Panc1 (cell line): ENCODE results near the gene COMMD4. TPM values are rescaled to one million over a fixed set of nuclear protein-coding genes. Genes with fewer than 3 reads are reported as not detected.

ENCODE experiments used
- ATAC-seq: fragments of 200-7000 bp; cut with Tn5 transposase; 2 replicates; pipeline ENCODE4 v1.9.1; 2020; ENCODE audit warnings: mild to moderate bottlenecking, moderate library complexity
- BruUV-seq: library from RNA; stranded (reverse); fragments of 400-500 nt; replicated peaks from 2 replicates; lab custom pipeline; 2021; lab: Mats Ljungman, UMichigan
- CTCF ChIA-PET: fragments of 300-600 bp; sonication (Branson Sonifier 250); formaldehyde crosslinking; loops from one replicate; lab custom pipeline; 2022; ENCODE audit warnings: antibody characterized with exemption; lab: Charles Lee
- POLR2A ChIA-PET: fragments of 300-600 bp; sonication (Branson Sonifier 250); formaldehyde crosslinking; loops from one replicate; lab custom pipeline; 2022; ENCODE audit warnings: antibody characterized with exemption; lab: Charles Lee
- DNase-seq: peaks from one replicate; pipeline ENCODE4 v3.0.0-alpha.2; 2010; ENCODE audit warnings: low read depth, low spot score
- H3K27ac ChIP-seq: 2 replicates; pipeline ENCODE4 v1.5.1; 2011; ENCODE audit warnings: mild to moderate bottlenecking, low read length, inconsistent platforms
- H3K27me3 ChIP-seq: fragments of 200-500 bp; sonication (Bioruptor generic); 2 replicates; pipeline ENCODE4 v1.6.0; 2014; ENCODE audit warnings: low read length, inconsistent platforms; ENCODE audit not compliant: control insufficient read depth, insufficient read depth
- H3K36me3 ChIP-seq: fragments of 200-500 bp; sonication (Bioruptor generic); 2 replicates; pipeline ENCODE4 v1.5.1; 2014; ENCODE audit warnings: inconsistent platforms, mild to moderate bottlenecking, low read length, moderate library complexity; ENCODE audit not compliant: control insufficient read depth, insufficient read depth
- H3K4me1 ChIP-seq: 2 replicates; pipeline ENCODE4 v1.5.1; 2011; ENCODE audit warnings: inconsistent platforms, mild to moderate bottlenecking, low read length, moderate library complexity; ENCODE audit not compliant: control insufficient read depth, insufficient read depth
- H3K4me3 ChIP-seq, 2 experiments: 2 replicates each; pipeline ENCODE4 v1.5.1; 2011 to 2012; ENCODE audit warnings: low read depth in 2 of 2, low read length in 2 of 2, mild to moderate bottlenecking in 2 of 2, inconsistent platforms in 1 of 2, moderate library complexity in 1 of 2
- H3K9me3 ChIP-seq: fragments of 200-500 bp; sonication (Bioruptor generic); 2 replicates; pipeline ENCODE4 v1.5.1; 2014; ENCODE audit warnings: low read depth, mild to moderate bottlenecking, inconsistent platforms, low read length, moderate library complexity; ENCODE audit not compliant: control insufficient read depth, insufficient read depth
- POLR2AphosphoS5 ChIP-seq: IDR thresholded peaks from 2 replicates; pipeline ENCODE4 v1.6.1; 2012; ENCODE audit warnings: mild to moderate bottlenecking, low read depth, low read length, moderate library complexity
- SIN3A ChIP-seq: IDR thresholded peaks from 2 replicates; pipeline ENCODE4 v1.6.1; 2012; ENCODE audit warnings: low read depth, mild to moderate bottlenecking, low read length, moderate library complexity, borderline replicate concordance; ENCODE audit not compliant: insufficient read depth
- TCF7L2 ChIP-seq: IDR thresholded peaks from 2 replicates; pipeline ENCODE4 v1.6.1; 2011; ENCODE audit warnings: mild to moderate bottlenecking, low read depth, low read length, inconsistent platforms
- in situ Hi-C: cut with HindIII; loops from 2 replicates; pipeline ENCODE4 v1.10.0; 2016; ENCODE audit warnings: low sequenced_read_pairs, low pct_unique_long_range_greater_than_20kb
- intact Hi-C: fragments of 100-400 bp; cut with micrococcal nuclease; formaldehyde crosslinking; loops from one replicate; pipeline ENCODE4 v1.10.0; 2022; ENCODE audit not compliant: unreplicated experiment
- total RNA-seq: library from RNA; stranded (reverse); gene quantifications from one replicate; pipeline ENCODE4 v1.2.1, GENCODE V29; 2021; ENCODE audit not compliant: unreplicated experiment
- TF ChIP-seq, protein P1 (sequence below): fragments of 450-650 bp; IDR thresholded peaks from 2 replicates; pipeline ENCODE4 v1.5.1; 2017; ENCODE audit warnings: mild to moderate bottlenecking
- TF ChIP-seq, protein P2 (sequence below), 2 experiments: IDR thresholded peaks; 2 replicates each; pipeline ENCODE4 v1.6.1; 2011 to 2012; ENCODE audit warnings: low read depth in 2 of 2, control low read depth in 1 of 2, low read length in 1 of 2, mild to moderate bottlenecking in 1 of 2, moderate library complexity in 1 of 2; ENCODE audit not compliant: insufficient read depth in 1 of 2

The COMMD4 gene
- total RNA-seq, 1 experiment from 2014 or later: 250 TPM

DNA sequence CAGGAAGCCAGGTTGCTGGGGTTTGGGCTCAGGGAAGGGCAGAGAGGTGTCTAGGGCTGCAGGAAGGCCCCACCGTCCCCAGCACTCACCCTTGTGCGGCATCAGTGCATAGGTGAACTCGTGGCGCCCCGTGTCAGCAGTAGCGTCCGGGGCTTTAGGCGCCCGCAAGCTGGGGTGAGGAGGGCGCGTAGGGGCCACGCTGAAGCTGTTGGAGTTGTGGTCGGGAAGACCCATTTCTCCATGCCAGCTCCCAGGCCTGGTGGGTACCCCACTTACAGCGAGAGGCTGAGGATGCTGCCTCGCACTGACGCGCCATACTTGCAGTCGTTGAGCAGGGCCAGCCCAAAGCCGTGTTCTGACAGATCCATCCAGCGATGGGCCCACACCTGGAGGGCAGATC is 20.7 kb downstream of the COMMD4 start:
- Histone ChIP-seq H3K27me3 (no peaks in the 10 kb centered on the region), H3K4me3 (no peak overlapping the region), H3K4me1 (no peaks in the 10 kb centered on the region), H3K36me3 (no peaks in the 10 kb centered on the region; the same call in 1 of the 2 replicates), H3K27ac (no peak overlapping the region), H3K9me3 (no peaks in the 10 kb centered on the region)
- in situ Hi-C loops (no loop called here), intact Hi-C loops (no loop called here)
- TF ChIP-seq TCF7L2 (no peak), SIN3A (no peak), POLR2AphosphoS5 (no peak)
- TF ChIP-seq, protein P1, sequence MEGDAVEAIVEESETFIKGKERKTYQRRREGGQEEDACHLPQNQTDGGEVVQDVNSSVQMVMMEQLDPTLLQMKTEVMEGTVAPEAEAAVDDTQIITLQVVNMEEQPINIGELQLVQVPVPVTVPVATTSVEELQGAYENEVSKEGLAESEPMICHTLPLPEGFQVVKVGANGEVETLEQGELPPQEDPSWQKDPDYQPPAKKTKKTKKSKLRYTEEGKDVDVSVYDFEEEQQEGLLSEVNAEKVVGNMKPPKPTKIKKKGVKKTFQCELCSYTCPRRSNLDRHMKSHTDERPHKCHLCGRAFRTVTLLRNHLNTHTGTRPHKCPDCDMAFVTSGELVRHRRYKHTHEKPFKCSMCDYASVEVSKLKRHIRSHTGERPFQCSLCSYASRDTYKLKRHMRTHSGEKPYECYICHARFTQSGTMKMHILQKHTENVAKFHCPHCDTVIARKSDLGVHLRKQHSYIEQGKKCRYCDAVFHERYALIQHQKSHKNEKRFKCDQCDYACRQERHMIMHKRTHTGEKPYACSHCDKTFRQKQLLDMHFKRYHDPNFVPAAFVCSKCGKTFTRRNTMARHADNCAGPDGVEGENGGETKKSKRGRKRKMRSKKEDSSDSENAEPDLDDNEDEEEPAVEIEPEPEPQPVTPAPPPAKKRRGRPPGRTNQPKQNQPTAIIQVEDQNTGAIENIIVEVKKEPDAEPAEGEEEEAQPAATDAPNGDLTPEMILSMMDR: no peak
- TF ChIP-seq, protein P2, sequence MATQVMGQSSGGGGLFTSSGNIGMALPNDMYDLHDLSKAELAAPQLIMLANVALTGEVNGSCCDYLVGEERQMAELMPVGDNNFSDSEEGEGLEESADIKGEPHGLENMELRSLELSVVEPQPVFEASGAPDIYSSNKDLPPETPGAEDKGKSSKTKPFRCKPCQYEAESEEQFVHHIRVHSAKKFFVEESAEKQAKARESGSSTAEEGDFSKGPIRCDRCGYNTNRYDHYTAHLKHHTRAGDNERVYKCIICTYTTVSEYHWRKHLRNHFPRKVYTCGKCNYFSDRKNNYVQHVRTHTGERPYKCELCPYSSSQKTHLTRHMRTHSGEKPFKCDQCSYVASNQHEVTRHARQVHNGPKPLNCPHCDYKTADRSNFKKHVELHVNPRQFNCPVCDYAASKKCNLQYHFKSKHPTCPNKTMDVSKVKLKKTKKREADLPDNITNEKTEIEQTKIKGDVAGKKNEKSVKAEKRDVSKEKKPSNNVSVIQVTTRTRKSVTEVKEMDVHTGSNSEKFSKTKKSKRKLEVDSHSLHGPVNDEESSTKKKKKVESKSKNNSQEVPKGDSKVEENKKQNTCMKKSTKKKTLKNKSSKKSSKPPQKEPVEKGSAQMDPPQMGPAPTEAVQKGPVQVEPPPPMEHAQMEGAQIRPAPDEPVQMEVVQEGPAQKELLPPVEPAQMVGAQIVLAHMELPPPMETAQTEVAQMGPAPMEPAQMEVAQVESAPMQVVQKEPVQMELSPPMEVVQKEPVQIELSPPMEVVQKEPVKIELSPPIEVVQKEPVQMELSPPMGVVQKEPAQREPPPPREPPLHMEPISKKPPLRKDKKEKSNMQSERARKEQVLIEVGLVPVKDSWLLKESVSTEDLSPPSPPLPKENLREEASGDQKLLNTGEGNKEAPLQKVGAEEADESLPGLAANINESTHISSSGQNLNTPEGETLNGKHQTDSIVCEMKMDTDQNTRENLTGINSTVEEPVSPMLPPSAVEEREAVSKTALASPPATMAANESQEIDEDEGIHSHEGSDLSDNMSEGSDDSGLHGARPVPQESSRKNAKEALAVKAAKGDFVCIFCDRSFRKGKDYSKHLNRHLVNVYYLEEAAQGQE (IDR thresholded peaks at IDR 0.05; ENCODE audit: insufficient read depth in 1 of 2, low read depth in 2 of 2, low read length in 1 of 2): no peak
- ChIA-PET CTCF (no interaction called here), POLR2A (no interaction called here)
- no TSS peak for BruUV-seq
- DNase-seq (no peak), ATAC-seq (no peak)

DNA sequence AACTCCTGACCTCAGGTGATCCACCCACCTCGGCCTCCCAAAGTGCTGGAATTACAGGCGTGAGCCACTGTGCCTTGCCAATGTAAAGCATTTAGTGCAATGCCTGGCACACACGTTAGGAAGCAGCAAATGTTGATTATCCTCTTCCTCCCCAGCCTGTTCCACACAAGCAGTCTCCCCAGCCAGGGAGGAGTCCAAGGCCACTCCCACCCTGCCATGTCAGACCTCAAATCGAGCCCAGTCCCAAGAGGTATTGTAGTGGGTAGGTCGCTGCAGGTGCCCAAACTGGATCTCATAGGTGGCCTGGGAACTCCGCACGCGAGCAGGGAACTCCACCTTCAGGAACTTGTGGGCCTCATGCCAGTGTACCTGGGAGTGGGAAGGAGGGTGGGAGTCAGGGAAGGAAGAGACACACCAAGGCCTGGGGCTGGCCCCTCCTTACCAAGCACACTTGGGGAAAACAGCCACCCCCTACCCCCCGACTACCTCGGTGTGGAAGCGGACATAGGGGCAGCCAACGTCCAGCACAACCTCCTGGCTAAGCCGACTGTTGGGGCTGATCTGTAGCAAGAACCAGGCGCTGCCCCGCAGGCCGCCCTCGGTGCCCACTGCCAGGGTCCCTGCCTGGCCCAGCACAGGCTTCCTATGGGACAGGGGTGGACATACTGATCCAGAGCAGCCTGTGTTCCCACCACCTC is 22.3 kb downstream of the COMMD4 start:
- no peak for ATAC-seq
- Histone ChIP-seq H3K27ac (no peak overlapping the region), H3K27me3 (no peaks in the 10 kb centered on the region), H3K4me1 (no peaks in the 10 kb centered on the region), H3K36me3 (no peaks in the 10 kb centered on the region; the same call in 1 of the 2 replicates), H3K9me3 (no peaks in the 10 kb centered on the region), H3K4me3 (no peak overlapping the region)
- ChIA-PET CTCF (no interaction called here), POLR2A (no interaction called here)
- BruUV-seq: no TSS peak
- in situ Hi-C loops (no loop called here), intact Hi-C loops (no loop called here)
- TF ChIP-seq POLR2AphosphoS5 (no peak), TCF7L2 (no peak), SIN3A (no peak)
- TF ChIP-seq, protein P2 (IDR thresholded peaks at IDR 0.05; ENCODE audit: insufficient read depth in 1 of 2, low read depth in 2 of 2, low read length in 1 of 2): no peak
- TF ChIP-seq, protein P1: no peak
- DNase-seq: no peak
